ENCODE results near the gene CDC42EP3.

CDC42EP3 gene

GRCh38 chr2:37621199-37621598 is 50.2 kb downstream of the CDC42EP3 start:
- intact Hi-C loops (cut with DNase I) = no loop called here
- DNase-seq = no peak

- no peak for DNase-seq
- intact Hi-C loops (cut with DNase I) = no loop called here
These were observed 51.5 kb downstream of the CDC42EP3 start for GRCh38 chr2:37619959-37620300.

- intact Hi-C loops (cut with DNase I) = no loop called here
- DNase-seq = no peak
These were observed 52.0 kb downstream of the CDC42EP3 start for GRCh38 chr2:37619230-37619958.

GRCh38 chr2:37618326-37618725 is 53.1 kb downstream of the CDC42EP3 start:
- no peak for DNase-seq
- intact Hi-C loops (cut with DNase I) = no loop called here

GRCh38 chr2:37617119-37617892 is 54.1 kb downstream of the CDC42EP3 start:
- DNase-seq = no peak
- intact Hi-C loops (cut with DNase I) = no loop called here

GRCh38 chr2:37616677-37617005 is 54.8 kb downstream of the CDC42EP3 start:
- no peak for DNase-seq
- intact Hi-C loops (cut with DNase I) = no loop called here

GRCh38 chr2:37615804-37616676 is 55.4 kb downstream of the CDC42EP3 start:
- DNase-seq = peak in 1 of 10 donors; percentile 74

GRCh38 chr2:37614061-37614738 is 57.2 kb downstream of the CDC42EP3 start:
- peak in 2 of 10 donors; percentile 23 to 76 for DNase-seq
- intact Hi-C loops (cut with DNase I) = no loop called here

More at GRCh38 chr2:37615804-37616676, 55.4 kb downstream of the CDC42EP3 start:
- intact Hi-C loops (cut with DNase I) = no loop called here

- no peak for DNase-seq
- intact Hi-C loops (cut with DNase I) = no loop called here
These were observed 59.1 kb downstream of the CDC42EP3 start for GRCh38 chr2:37612382-37612781.

- no peak for DNase-seq
- intact Hi-C loops (cut with DNase I) = no loop called here
These were observed 60.7 kb downstream of the CDC42EP3 start for GRCh38 chr2:37610638-37611289.

GRCh38 chr2:37609782-37610181 is 61.7 kb downstream of the CDC42EP3 start:
- DNase-seq = no peak
- intact Hi-C loops (cut with DNase I) = no loop called here

- intact Hi-C loops (cut with DNase I) = no loop called here
- DNase-seq = no peak
These were observed 66.7 kb downstream of the CDC42EP3 start for GRCh38 chr2:37604716-37605115.

- intact Hi-C loops (cut with DNase I) = no loop called here
- no peak for DNase-seq
These were observed 68.7 kb downstream of the CDC42EP3 start for GRCh38 chr2:37602702-37603101.

- intact Hi-C loops (cut with DNase I) = no loop called here
These were observed 69.4 kb downstream of the CDC42EP3 start for GRCh38 chr2:37602040-37602439.

GRCh38 chr2:37601569-37601968 is 69.9 kb downstream of the CDC42EP3 start:
- intact Hi-C loops (cut with DNase I) = no loop called here
- DNase-seq = no peak

More at GRCh38 chr2:37602040-37602439, 69.4 kb downstream of the CDC42EP3 start:
- DNase-seq = no peak

- no peak for DNase-seq
- intact Hi-C loops (cut with DNase I) = no loop called here
These were observed 70.7 kb downstream of the CDC42EP3 start for GRCh38 chr2:37600735-37601134.

GRCh38 chr2:37599688-37600525 is 71.5 kb downstream of the CDC42EP3 start:
- intact Hi-C loops (cut with DNase I) = no loop called here
- DNase-seq = no peak

GRCh38 chr2:37593694-37594093 is 77.7 kb downstream of the CDC42EP3 start:
- intact Hi-C loops (cut with DNase I) = no loop called here
- DNase-seq = no peak

GRCh38 chr2:37593024-37593423 is 78.4 kb downstream of the CDC42EP3 start:
- no peak for DNase-seq
- intact Hi-C loops (cut with DNase I) = no loop called here
